Endothelial cell of umbilical vein (primary cell): Measurements from ENCODE around the gene ZNF83. TPM values are rescaled to one million over a fixed set of nuclear protein-coding genes. Genes with fewer than 3 reads are reported as not detected.

Experiments
- BruUV-seq: library from RNA; stranded (reverse); fragments of 400-500 nt; replicated peaks from 2 replicates; lab custom pipeline; 2021; lab: Mats Ljungman, UMichigan
- CTCF ChIA-PET: fragments of 300-600, 350-600 bp; sonication (Branson Sonifier 250); formaldehyde crosslinking; loops from one replicate; lab custom pipeline; 2021; ENCODE audit warnings: antibody characterized with exemption, inconsistent platforms; lab: Charles Lee
- POLR2A ChIA-PET: fragments of 300-600, 350-600 bp; sonication (Branson Sonifier 250); formaldehyde crosslinking; loops from one replicate; lab custom pipeline; 2021; ENCODE audit warnings: antibody characterized with exemption, inconsistent platforms; lab: Charles Lee
- DNase-seq: peaks from one replicate; pipeline ENCODE4 v3.0.0-alpha.2; 2011; ENCODE audit warnings: low read depth, low spot score
- FAIRE-seq: peaks from 2 replicates; lab custom pipeline; 2011; peaks lifted over from hg19 to GRCh38; lab: Jason Lieb, UNC
- H2AFZ ChIP-seq: 2 replicates; pipeline ENCODE4 v1.6.0; 2012; ENCODE audit warnings: low read depth, low read length, control low read depth, inconsistent platforms
- H3K27ac ChIP-seq: 2 replicates; pipeline ENCODE4 v1.5.1; 2011; ENCODE audit warnings: low read depth, mild to moderate bottlenecking, control low read depth, low read length, moderate library complexity; ENCODE audit not compliant: insufficient read depth
- H3K27me3 ChIP-seq, 2 experiments: 2 replicates each; pipeline versions ENCODE4 v1.6.0 to v1.6.1; 2011; ENCODE audit warnings: low read length in 2 of 2, mixed read lengths in 1 of 2; ENCODE audit not compliant: control insufficient read depth in 2 of 2, insufficient read depth in 2 of 2
- H3K36me3 ChIP-seq, 2 experiments: 2 replicates in 1 of 2; 3 replicates in 1 of 2; pipeline ENCODE4 v1.5.1; 2011; ENCODE audit warnings: low read length in 2 of 2, mild to moderate bottlenecking in 1 of 2, moderate library complexity in 1 of 2; ENCODE audit not compliant: control insufficient read depth in 2 of 2, insufficient read depth in 2 of 2; ENCODE audit errors: extremely low read depth in 1 of 2
- H3K4me1 ChIP-seq: 3 replicates; pipeline ENCODE4 v1.5.1; 2011; ENCODE audit warnings: mild to moderate bottlenecking, low read length; ENCODE audit not compliant: control insufficient read depth, insufficient read depth; ENCODE audit errors: extremely low read depth
- H3K4me2 ChIP-seq: 2 replicates; pipeline ENCODE4 v1.6.1; 2011; ENCODE audit warnings: low read length, control low read depth, mixed read lengths; ENCODE audit not compliant: insufficient read depth
- H3K4me3 ChIP-seq, 3 experiments: fragments of 200-600 bp in 1 of 3; sonication (generic), shearing (Covaris generic) in 1 of 3; replicated peaks in 1 of 3; 2 replicates each; pipeline ENCODE4 v1.5.1; 2011 to 2016; ENCODE audit warnings: control low read depth in 3 of 3, low read length in 3 of 3, mild to moderate bottlenecking in 2 of 3, inconsistent platforms in 1 of 3, low read depth in 1 of 3, moderate library complexity in 1 of 3; ENCODE audit not compliant: insufficient read depth in 1 of 3
- H3K79me2 ChIP-seq: 2 replicates; pipeline ENCODE4 v1.6.0; 2012; ENCODE audit warnings: low read length, inconsistent platforms; ENCODE audit not compliant: control insufficient read depth, insufficient read depth
- H3K9ac ChIP-seq: replicated peaks from 2 replicates; pipeline ENCODE3; 2011; ENCODE audit warnings: low read length, control low read depth; ENCODE audit not compliant: insufficient read depth; ENCODE audit errors: extremely low read depth
- H3K9me1 ChIP-seq: replicated peaks from 3 replicates; pipeline ENCODE4 v1.6.0; 2011; ENCODE audit warnings: mild to moderate bottlenecking, low read length; ENCODE audit not compliant: control insufficient read depth, insufficient read depth; ENCODE audit errors: extremely low read depth
- H3K9me3 ChIP-seq: replicated peaks from 2 replicates; pipeline ENCODE4 v1.5.1; 2012; ENCODE audit warnings: low read length, inconsistent platforms; ENCODE audit not compliant: control insufficient read depth, insufficient read depth
- H4K20me1 ChIP-seq: replicated peaks from 2 replicates; pipeline ENCODE3; 2011; ENCODE audit warnings: mild to moderate bottlenecking, low read length; ENCODE audit not compliant: control insufficient read depth, insufficient read depth; ENCODE audit errors: extremely low read depth
- EZH2 ChIP-seq: IDR thresholded peaks from 2 replicates; pipeline ENCODE4 v1.6.1; 2012; ENCODE audit warnings: borderline replicate concordance, low read depth, mild to moderate bottlenecking, moderate library complexity, low read length, inconsistent platforms; ENCODE audit not compliant: severe bottlenecking
- FOS ChIP-seq: IDR thresholded peaks from 2 replicates; pipeline ENCODE4 v1.6.1; 2011; ENCODE audit warnings: mild to moderate bottlenecking, low read length, moderate library complexity, borderline replicate concordance; ENCODE audit not compliant: insufficient read depth
- GATA2 ChIP-seq: IDR thresholded peaks from 2 replicates; pipeline ENCODE4 v1.7.0; 2011; ENCODE audit warnings: low read depth, mild to moderate bottlenecking, moderate library complexity, mixed read lengths, low read length; ENCODE audit not compliant: insufficient read length, insufficient read depth
- JUN ChIP-seq: IDR thresholded peaks from 2 replicates; pipeline ENCODE4 v1.6.1; 2011; ENCODE audit warnings: borderline replicate concordance, low read depth; ENCODE audit not compliant: insufficient read length, insufficient read depth
- MYC ChIP-seq: IDR thresholded peaks from one replicate; pipeline ENCODE4 v1.6.1; 2011; ENCODE audit warnings: mild to moderate bottlenecking, low read depth, low read length
- POLR2A ChIP-seq: IDR thresholded peaks from 2 replicates; pipeline ENCODE4 v1.6.1; 2012; ENCODE audit warnings: low read depth, mild to moderate bottlenecking, control low read depth, low read length
- POLR2AphosphoS5 ChIP-seq: IDR thresholded peaks from 2 replicates; pipeline ENCODE4 v1.6.1; 2012; ENCODE audit warnings: low read depth, mild to moderate bottlenecking, control low read depth, low read length, moderate library complexity; ENCODE audit not compliant: insufficient read depth
- dilution Hi-C: fragments of 300-500 bp; cut with MboI; formaldehyde crosslinking; loops from one replicate; pipeline ENCODE4 v1.15.0; 2019; ENCODE audit warnings: low sequenced_read_pairs; ENCODE audit not compliant: extremely low pct_ligation_motif_present
- intact Hi-C: fragments of 100-400 bp; cut with micrococcal nuclease; formaldehyde crosslinking; loops from one replicate; pipeline ENCODE4 v1.10.0; 2022
- polyA plus RNA-seq, 4 experiments: library from polyadenylated mRNA; depleted of rRNA in 3 of 4; stranded (reverse) in 3 of 4; unstranded in 1 of 4; fragments of >200 nt; gene quantifications; 2 replicates each; pipeline versions ENCODE4 v1.2.1 to v1.2.3, GENCODE V29; 2011 to 2012; ENCODE audit warnings: missing spikeins in 1 of 4
- total RNA-seq: library from RNA; stranded (reverse); gene quantifications from 2 replicates; pipeline ENCODE4 v1.2.3, GENCODE V29; 2021
- TF ChIP-seq, protein P1 (sequence below): IDR thresholded peaks from 2 replicates; pipeline ENCODE4 v1.6.1; 2011; ENCODE audit not compliant: insufficient read depth, insufficient read length
- TF ChIP-seq, protein P2 (sequence below), 2 donors: IDR thresholded peaks; 1 replicate in 1 of 2; 2 replicates in 1 of 2; pipeline ENCODE4 v1.5.1; 2011; ENCODE audit warnings: low read length in 2 of 2, mild to moderate bottlenecking in 2 of 2, moderate library complexity in 2 of 2, control low read depth in 1 of 2, inconsistent platforms in 1 of 2, low read depth in 1 of 2; ENCODE audit not compliant: insufficient read depth in 1 of 2; ENCODE audit errors: extremely low read depth in 1 of 2

ZNF83 gene
- total and polyA plus RNA-seq, 2 donors (not counting 3 experiments of a cell fraction or from before 2014, with no cell fraction given), result 32.3 to 41.4 TPM

DNA sequence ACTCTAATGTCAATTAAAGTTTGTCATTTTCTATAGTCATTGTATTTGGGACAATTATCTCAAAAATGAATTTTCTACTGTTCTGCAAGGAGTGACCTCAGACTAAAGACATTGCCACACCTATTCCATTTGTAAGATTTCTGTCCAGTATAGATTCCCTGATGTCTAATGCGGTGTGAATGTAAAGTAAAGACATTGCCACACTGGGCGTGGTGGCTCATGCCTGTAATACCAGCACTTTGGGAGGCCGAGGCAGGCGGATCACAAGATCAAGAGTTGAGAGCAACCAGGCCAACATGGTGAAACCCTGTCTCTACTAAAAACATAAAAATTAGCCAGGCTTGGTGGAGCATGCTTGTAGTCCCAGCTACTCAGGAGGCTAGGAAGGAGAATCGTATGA, 13.8 kb upstream of the ZNF83 start:
- H3K36me3 ChIP-seq, result peaks cover 11 to 12% of the 10 kb centered on the region in 2 experiments
- no peak overlapping the region for H3K4me3 ChIP-seq
- no peak for TF ChIP-seq FOS
- H4K20me1 ChIP-seq, result no peaks in the 10 kb centered on the region
- dilution Hi-C loops (no loop called here), intact Hi-C loops (no loop called here)
- H3K27me3 ChIP-seq, result no peaks in the 10 kb centered on the region
- no peak for DNase-seq
- no peak overlapping the region for H3K4me2 ChIP-seq
- H3K9me1 ChIP-seq, result no peaks in the 10 kb centered on the region
- no peak overlapping the region for H2AFZ ChIP-seq
- no peak overlapping the region for H3K9ac ChIP-seq
- no peaks in the 10 kb centered on the region for H3K4me1 ChIP-seq
- H3K27ac ChIP-seq, result no peak overlapping the region
- POLR2A ChIA-PET, result no interaction called here
- BruUV-seq, result no TSS peak
- CTCF ChIA-PET, result no interaction called here
- H3K9me3 ChIP-seq, result no peaks in the 10 kb centered on the region
- no peaks in the 10 kb centered on the region for H3K79me2 ChIP-seq
- no peak for FAIRE-seq

DNA sequence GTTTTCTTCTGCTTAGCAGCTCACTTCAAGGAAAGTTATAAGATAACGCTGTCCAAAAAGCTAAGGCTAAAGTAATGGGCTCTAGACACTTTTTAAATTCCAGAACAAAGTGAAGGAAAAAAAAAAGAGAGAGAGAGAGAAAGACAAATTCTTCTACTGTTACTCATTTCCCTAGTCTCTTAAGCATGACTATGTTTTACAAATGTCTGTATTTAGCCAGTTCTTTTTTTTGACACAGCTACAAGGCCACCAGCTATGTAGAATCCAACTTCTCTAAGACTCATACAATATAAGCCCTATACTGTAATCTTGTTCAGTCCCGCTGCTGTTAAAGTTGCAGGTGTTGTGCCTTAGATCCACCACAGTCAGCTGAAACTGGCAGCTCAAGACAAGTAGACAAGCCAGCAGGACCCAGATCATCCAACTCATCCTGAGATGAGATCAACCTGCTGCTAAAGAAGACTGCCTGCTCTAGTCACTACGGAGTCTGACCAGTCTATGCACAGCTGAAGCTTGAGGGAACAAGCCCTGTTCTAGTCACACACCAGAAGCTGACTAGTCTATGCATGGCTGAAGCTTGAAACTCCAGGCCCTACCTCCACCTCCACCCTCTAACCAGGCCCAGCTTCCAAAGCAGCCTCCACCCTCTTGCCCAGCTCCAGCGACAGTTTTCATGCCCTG, 10.3 kb upstream of the ZNF83 start:
- Histone ChIP-seq H3K9ac (no peak overlapping the region), H3K4me1 (no peaks in the 10 kb centered on the region), H3K4me2 (no peak overlapping the region), H2AFZ (no peak overlapping the region), H4K20me1 (no peaks in the 10 kb centered on the region), H3K9me1 (no peaks in the 10 kb centered on the region), H3K27ac (no peak overlapping the region), H3K9me3 (no peaks in the 10 kb centered on the region), H3K79me2 (no peaks in the 10 kb centered on the region), H3K27me3 (no peaks in the 10 kb centered on the region), H3K4me3 (no peak overlapping the region), H3K36me3 (peaks cover 0 to 7% of the 10 kb centered on the region in 2 experiments)
- intact Hi-C loops, result no loop called here
- BruUV-seq, result no TSS peak
- TF ChIP-seq POLR2AphosphoS5 (no peak), FOS (no peak), MYC (no peak), JUN (no peak), POLR2A (no peak), GATA2 (no peak), EZH2 (no peak)
- TF ChIP-seq, protein P1, sequence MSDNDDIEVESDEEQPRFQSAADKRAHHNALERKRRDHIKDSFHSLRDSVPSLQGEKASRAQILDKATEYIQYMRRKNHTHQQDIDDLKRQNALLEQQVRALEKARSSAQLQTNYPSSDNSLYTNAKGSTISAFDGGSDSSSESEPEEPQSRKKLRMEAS, result no peak
- TF ChIP-seq, protein P2, sequence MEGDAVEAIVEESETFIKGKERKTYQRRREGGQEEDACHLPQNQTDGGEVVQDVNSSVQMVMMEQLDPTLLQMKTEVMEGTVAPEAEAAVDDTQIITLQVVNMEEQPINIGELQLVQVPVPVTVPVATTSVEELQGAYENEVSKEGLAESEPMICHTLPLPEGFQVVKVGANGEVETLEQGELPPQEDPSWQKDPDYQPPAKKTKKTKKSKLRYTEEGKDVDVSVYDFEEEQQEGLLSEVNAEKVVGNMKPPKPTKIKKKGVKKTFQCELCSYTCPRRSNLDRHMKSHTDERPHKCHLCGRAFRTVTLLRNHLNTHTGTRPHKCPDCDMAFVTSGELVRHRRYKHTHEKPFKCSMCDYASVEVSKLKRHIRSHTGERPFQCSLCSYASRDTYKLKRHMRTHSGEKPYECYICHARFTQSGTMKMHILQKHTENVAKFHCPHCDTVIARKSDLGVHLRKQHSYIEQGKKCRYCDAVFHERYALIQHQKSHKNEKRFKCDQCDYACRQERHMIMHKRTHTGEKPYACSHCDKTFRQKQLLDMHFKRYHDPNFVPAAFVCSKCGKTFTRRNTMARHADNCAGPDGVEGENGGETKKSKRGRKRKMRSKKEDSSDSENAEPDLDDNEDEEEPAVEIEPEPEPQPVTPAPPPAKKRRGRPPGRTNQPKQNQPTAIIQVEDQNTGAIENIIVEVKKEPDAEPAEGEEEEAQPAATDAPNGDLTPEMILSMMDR (IDR thresholded peaks at IDR 0.05; ENCODE audit: extremely low read depth in 1 of 2, insufficient read depth in 1 of 2, low read depth in 1 of 2, low read length in 2 of 2), result no peak
- POLR2A ChIA-PET, result no interaction called here
- FAIRE-seq, result no peak
- CTCF ChIA-PET, result no interaction called here
- no peak for DNase-seq
- dilution Hi-C loops, result no loop called here
